Vagina (tissue), 2 donors: ENCODE data around the gene IL37. TPM values are rescaled to one million over a fixed set of nuclear protein-coding genes. Genes with fewer than 3 reads are reported as not detected.
"Not testable (repeated sequence)": the region's sequence is repeated elsewhere in the genome, so short reads cannot be mapped to it uniquely, and the experiment has no call there.

Experiments
- DNase-seq, 2 donors: peaks; one replicate each; pipeline ENCODE4 v3.0.0-alpha.2; 2017; ENCODE audit errors: extremely low spot score in 2 of 2
- H3K27ac ChIP-seq: fragments of 200-600 bp; sonication (generic); one replicate; pipeline ENCODE4 v1.5.1; 2019
- H3K27me3 ChIP-seq: fragments of 200-600 bp; sonication (generic); one replicate; pipeline ENCODE4 v1.5.1; 2019
- H3K36me3 ChIP-seq, 2 donors: fragments of 200-600 bp; sonication (generic); one replicate each; pipeline ENCODE4 v1.5.1; 2017 to 2019
- H3K4me1 ChIP-seq: fragments of 200-600 bp; sonication (generic); one replicate; pipeline ENCODE4 v1.5.1; 2019
- H3K4me3 ChIP-seq, 2 donors: fragments of 200-600 bp; sonication (generic); 1 replicate in 1 of 2; 2 replicates in 1 of 2; pipeline ENCODE4 v1.5.1; 2016 to 2019
- H3K9me3 ChIP-seq: fragments of 200-600 bp; sonication (generic); one replicate; pipeline ENCODE4 v1.5.1; 2019
- CTCF ChIP-seq, 3 experiments: fragments of 450-650 bp in 2 of 3; fragments of 200-600 bp in 1 of 3; sonication (generic) in 1 of 3; IDR thresholded peaks; one replicate each; pipeline ENCODE4 v1.5.1; 2017 to 2019; ENCODE audit warnings: antibody characterized with exemption in 3 of 3, mild to moderate bottlenecking in 2 of 3, moderate library complexity in 2 of 3
- POLR2A ChIP-seq, 2 donors: fragments of 450-650 bp; IDR thresholded peaks; one replicate each; pipeline ENCODE4 v1.6.1; 2017; ENCODE audit warnings: antibody characterized with exemption in 2 of 2, mild to moderate bottlenecking in 2 of 2, moderate library complexity in 2 of 2
- POLR2AphosphoS5 ChIP-seq, 2 donors: sonication (generic); formaldehyde crosslinking; IDR thresholded peaks; one replicate each; pipeline ENCODE4 v1.9.0; 2017; ENCODE audit warnings: antibody characterized with exemption in 2 of 2, mild to moderate bottlenecking in 2 of 2, low read depth in 1 of 2; ENCODE audit not compliant: insufficient read depth in 1 of 2
- intact Hi-C: fragments of 100-400 bp; cut with DNase I; formaldehyde crosslinking; loops from one replicate; pipeline ENCODE4 v1.15.1; 2023
- total RNA-seq: library from RNA; depleted of rRNA; stranded (reverse); fragments of >200 nt; gene quantifications from one replicate; pipeline ENCODE4 v1.2.3, GENCODE V29; 2016

Gene IL37
- total RNA-seq, 1 donor from 2014 or later: not detected

GRCh38 chr2:112902816-112903215 is 8.1 kb upstream of the IL37 start:
- Histone ChIP-seq H3K4me1 (no peaks in the 10 kb centered on the region), H3K4me3 (no peak overlapping the region), H3K9me3 (no peaks in the 10 kb centered on the region), H3K27me3 (no peaks in the 10 kb centered on the region), H3K27ac (no peak overlapping the region), H3K36me3 (no peaks in the 10 kb centered on the region)
- intact Hi-C loops: no loop called here
- TF ChIP-seq POLR2AphosphoS5 (IDR thresholded peaks at IDR 0.05; ENCODE audit: insufficient read depth in 1 of 2, low read depth in 1 of 2) (no peak), POLR2A (IDR thresholded peaks at IDR 0.05) (no peak), CTCF (IDR thresholded peaks at IDR 0.05) (no peak)
- DNase-seq: no peak

GRCh38 chr2:112904883-112905282 is 6.1 kb upstream of the IL37 start:
- Histone ChIP-seq H3K4me1 (no peaks in the 10 kb centered on the region), H3K27me3 (no peaks in the 10 kb centered on the region), H3K27ac (no peak overlapping the region), H3K36me3 (no peaks in the 10 kb centered on the region), H3K4me3 (no peak overlapping the region), H3K9me3 (no peaks in the 10 kb centered on the region)
- TF ChIP-seq CTCF (IDR thresholded peaks at IDR 0.05): no peak
- no peak for TF ChIP-seq POLR2A (IDR thresholded peaks at IDR 0.05)
- TF ChIP-seq POLR2AphosphoS5 (IDR thresholded peaks at IDR 0.05; ENCODE audit: insufficient read depth in 1 of 2, low read depth in 1 of 2): no peak
- intact Hi-C loops: no loop called here
- no peak for DNase-seq

GRCh38 chr2:112906276-112906675 is 4.7 kb upstream of the IL37 start:
- H3K27me3 ChIP-seq: no peaks in the 10 kb centered on the region
- H3K36me3 ChIP-seq: no peaks in the 10 kb centered on the region

GRCh38 chr2:112907001-112907949 is 3.7 kb upstream of the IL37 start:
- H3K27me3 ChIP-seq: no peaks in the 10 kb centered on the region
- intact Hi-C loops: no loop called here
- no peaks in the 10 kb centered on the region for H3K4me1 ChIP-seq
- no peak overlapping the region for H3K27ac ChIP-seq
- H3K4me3 ChIP-seq: no peak overlapping the region
- no peaks in the 10 kb centered on the region for H3K36me3 ChIP-seq
- no peaks in the 10 kb centered on the region for H3K9me3 ChIP-seq
- DNase-seq: no peak
- TF ChIP-seq POLR2A (IDR thresholded peaks at IDR 0.05) (no peak), CTCF (IDR thresholded peaks at IDR 0.05) (no peak), POLR2AphosphoS5 (IDR thresholded peaks at IDR 0.05; ENCODE audit: insufficient read depth in 1 of 2, low read depth in 1 of 2) (no peak)

More at GRCh38 chr2:112906276-112906675, 4.7 kb upstream of the IL37 start:
- no peak overlapping the region for H3K27ac ChIP-seq
- TF ChIP-seq POLR2A (IDR thresholded peaks at IDR 0.05): no peak
- no peak for TF ChIP-seq CTCF (IDR thresholded peaks at IDR 0.05)
- TF ChIP-seq POLR2AphosphoS5 (IDR thresholded peaks at IDR 0.05; ENCODE audit: insufficient read depth in 1 of 2, low read depth in 1 of 2): no peak
- no peaks in the 10 kb centered on the region for H3K4me1 ChIP-seq
- no peak for DNase-seq
- H3K9me3 ChIP-seq: no peaks in the 10 kb centered on the region
- no peak overlapping the region for H3K4me3 ChIP-seq
- intact Hi-C loops: no loop called here

- H3K9me3 ChIP-seq, H3K27ac ChIP-seq, DNase-seq, intact Hi-C loops, H3K27me3 ChIP-seq, H3K36me3 ChIP-seq, H3K4me1 ChIP-seq, H3K4me3 ChIP-seq: not testable (repeated sequence)
Measured at GRCh38 chr2:112908559-112908958, 2.4 kb upstream of the IL37 start.
